LNCaP clone FGC (cell line): ENCODE measurements around the gene NRP1.
"Not testable (repeated sequence)": the region's sequence is repeated elsewhere in the genome, so short reads cannot be mapped to it uniquely, and the experiment has no call there.

Source experiments
- DNase-seq: peaks from one replicate; pipeline ENCODE4 v3.0.0-alpha.2; 2011; ENCODE audit warnings: low read depth
- H3K4me3 ChIP-seq: 2 replicates; pipeline ENCODE4 v1.5.1; 2011; ENCODE audit warnings: mild to moderate bottlenecking, low read depth, low read length, control low read depth
- TF ChIP-seq, protein P1 (sequence below): IDR thresholded peaks from 2 replicates; pipeline ENCODE4 v1.5.1; 2012; ENCODE audit warnings: mild to moderate bottlenecking; ENCODE audit not compliant: control insufficient read depth, insufficient read depth; ENCODE audit errors: extremely low read depth

NRP1 gene

DNA sequence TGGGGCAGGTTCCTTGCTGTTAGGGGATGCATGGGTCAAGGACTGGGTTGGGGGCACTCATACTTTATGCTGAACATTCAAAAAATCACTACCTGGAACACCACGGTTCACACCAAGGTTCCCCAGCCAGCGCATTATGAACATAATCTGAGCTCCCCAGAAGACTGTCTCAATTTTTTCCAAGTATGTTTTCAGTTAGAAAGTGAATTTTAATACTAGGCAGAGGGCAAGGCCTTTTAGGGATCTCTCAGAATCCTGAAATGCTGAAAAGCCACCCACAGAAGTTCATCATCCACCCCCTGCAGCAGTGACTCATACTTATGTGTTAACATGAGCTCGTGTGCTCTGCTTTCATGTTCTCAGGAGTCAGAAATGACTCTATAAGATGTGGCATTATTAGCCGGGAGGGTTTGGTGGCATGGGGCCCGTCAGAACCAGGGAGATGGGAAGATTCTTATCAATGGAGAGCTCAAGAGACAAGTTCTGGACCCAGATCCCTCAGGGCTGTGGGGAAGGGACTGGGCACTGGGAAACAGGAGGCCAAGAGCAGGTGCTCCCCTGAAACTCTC lies 191.2 kb downstream of the NRP1 start:
- TF ChIP-seq, protein P1, sequence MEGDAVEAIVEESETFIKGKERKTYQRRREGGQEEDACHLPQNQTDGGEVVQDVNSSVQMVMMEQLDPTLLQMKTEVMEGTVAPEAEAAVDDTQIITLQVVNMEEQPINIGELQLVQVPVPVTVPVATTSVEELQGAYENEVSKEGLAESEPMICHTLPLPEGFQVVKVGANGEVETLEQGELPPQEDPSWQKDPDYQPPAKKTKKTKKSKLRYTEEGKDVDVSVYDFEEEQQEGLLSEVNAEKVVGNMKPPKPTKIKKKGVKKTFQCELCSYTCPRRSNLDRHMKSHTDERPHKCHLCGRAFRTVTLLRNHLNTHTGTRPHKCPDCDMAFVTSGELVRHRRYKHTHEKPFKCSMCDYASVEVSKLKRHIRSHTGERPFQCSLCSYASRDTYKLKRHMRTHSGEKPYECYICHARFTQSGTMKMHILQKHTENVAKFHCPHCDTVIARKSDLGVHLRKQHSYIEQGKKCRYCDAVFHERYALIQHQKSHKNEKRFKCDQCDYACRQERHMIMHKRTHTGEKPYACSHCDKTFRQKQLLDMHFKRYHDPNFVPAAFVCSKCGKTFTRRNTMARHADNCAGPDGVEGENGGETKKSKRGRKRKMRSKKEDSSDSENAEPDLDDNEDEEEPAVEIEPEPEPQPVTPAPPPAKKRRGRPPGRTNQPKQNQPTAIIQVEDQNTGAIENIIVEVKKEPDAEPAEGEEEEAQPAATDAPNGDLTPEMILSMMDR, result no peak
- no peak for DNase-seq
- no peak overlapping the region for H3K4me3 ChIP-seq

DNA sequence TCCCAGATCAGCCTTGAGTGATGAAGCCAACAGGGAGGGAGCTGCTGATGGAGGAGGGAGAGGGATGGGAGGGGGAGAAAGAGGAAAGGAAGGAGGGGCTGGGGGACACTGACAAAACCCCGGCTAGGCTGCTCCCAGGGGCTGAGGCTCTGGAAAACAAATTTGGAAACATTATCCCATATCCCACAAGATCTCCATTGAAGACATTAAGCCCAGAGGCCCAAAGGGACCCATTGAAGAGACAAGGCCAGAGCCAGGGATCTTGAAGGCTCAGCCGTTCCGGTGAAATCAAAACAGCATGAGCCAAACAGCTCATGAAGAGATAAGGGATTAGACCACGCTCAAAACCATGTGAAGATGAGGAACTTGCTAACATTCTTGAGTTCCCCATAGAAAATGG lies 192.2 kb downstream of the NRP1 start:
- no peak overlapping the region for H3K4me3 ChIP-seq
- no peak for DNase-seq
- TF ChIP-seq, protein P1, result no peak

DNA sequence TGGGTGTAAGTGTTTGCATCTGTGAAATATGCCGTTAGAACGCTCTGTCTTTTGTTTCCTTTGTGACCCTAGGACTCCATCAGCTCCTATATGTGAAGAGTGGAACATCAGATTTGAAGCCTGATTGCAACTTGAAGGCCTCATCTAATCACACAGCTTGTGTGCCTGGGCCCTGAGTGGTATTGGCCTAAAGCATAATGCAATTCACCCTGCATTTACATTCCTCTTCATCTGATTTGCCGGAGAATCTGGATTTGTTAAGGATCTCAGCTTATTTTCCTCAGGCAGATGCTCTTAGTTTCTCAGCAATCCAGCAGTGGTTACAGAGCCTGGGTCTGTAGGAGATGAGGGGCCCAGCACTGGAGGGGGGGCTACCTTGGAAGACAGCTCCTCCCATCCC lies 193.2 kb downstream of the NRP1 start:
- TF ChIP-seq, protein P1, result no peak
- no peak overlapping the region for H3K4me3 ChIP-seq
- no peak for DNase-seq

DNA sequence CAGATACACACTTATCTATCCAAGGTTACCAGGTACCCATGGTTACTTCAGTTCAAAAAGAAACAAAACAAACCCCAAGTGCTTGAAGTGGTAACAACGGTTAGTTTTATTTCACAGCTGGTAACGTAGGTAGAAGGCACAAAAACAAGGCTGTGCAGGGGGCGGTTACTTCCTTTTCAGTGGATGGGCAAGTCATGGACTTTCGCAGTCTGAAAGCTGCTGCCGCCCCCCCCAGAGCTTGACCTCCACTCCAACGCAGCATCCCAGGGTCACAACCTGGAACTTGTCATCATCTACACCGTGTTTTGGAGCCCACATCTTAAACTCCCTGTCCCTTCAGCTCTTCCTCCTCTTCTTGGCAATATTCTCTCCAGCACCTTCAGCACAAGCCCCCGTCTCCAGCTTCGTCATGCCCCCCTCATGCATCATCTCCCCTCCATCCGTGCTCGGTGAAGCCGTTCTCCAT lies 195.3 kb downstream of the NRP1 start:
- no peak overlapping the region for H3K4me3 ChIP-seq
- TF ChIP-seq, protein P1, result no peak
- DNase-seq, result no peak

DNA sequence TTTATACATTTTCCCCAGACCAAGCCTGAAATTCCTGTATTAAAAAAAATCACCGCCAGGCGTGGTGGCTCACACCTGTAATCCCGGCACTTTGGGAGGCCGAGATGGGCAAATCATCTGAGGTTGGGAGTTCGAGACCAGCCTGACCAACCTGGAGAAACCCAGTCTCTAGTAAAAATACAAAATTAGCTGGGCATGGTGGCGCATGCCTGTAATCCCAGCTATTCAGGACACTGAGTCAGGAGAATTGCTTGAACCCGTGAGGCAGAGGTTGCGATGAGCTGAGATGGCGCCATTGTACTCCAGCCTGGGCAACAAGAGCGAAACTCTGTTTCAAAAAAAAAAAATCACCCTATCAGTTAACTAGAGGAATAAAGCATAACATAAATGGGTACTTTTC lies 195.8 kb downstream of the NRP1 start:
- not testable (repeated sequence) for DNase-seq, H3K4me3 ChIP-seq

DNA sequence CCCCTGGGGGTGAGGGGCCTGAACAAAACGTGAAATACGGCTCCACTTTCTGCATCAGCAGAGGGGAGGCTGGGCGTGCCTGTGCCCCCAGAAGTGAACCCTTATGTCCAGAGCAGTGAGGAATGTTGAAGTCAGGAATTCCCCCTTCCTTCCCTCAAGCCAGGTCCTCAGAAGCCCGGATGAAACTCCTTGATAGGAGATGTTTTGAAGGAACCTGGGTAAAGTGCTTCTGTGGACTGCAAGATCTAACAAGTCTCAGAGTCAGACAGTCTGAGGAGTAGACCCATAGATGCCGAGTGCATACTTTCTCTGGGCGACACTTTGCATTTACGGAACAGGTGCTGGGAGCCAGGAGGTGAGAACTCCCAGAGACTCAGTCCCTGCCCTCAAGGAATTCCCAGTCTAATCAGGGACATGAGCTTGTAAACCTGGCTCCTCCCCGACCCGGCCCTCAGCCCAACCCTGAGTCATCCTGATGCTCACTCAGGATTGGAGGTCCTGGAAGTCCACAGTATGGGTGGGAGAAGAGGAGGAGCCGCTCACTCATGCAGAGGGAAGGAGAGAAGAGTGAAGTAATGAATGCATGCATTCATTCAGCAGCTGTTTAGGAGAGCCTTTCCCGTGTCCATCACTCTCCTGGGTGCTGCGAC lies 197.0 kb downstream of the NRP1 start:
- no peak for DNase-seq
- H3K4me3 ChIP-seq, result no peak overlapping the region
- TF ChIP-seq, protein P1, result no peak

DNA sequence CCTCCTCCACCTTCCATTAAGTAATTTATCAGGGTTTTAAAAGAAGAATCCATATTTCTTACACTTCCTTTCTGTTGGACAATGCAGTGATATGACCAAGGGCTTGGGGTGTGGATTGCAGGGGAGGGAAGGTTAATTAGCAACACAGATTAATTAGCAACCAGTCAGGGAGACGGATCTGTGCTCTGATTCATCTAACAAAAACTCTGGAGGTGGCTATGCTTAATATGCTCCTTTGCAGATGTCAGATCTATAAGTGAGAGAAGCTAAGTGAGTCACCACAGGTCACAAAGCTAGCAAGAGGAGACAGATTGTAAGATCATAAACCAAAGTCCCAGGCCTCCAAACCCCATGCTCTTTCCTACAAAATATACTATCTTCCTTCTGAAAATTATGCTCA lies 197.7 kb downstream of the NRP1 start:
- TF ChIP-seq, protein P1, result no peak
- H3K4me3 ChIP-seq, result no peak overlapping the region
- DNase-seq, result no peak
